M059J (cell line): ENCODE measurements around the gene PLGRKT. TPM values are rescaled to one million over a fixed set of nuclear protein-coding genes. Genes with fewer than 3 reads are reported as not detected.
"Not testable (repeated sequence)": the region's sequence is repeated elsewhere in the genome, so short reads cannot be mapped to it uniquely, and the experiment has no call there.

Experiments
- DNase-seq: peaks from one replicate; pipeline ENCODE4 v3.0.0-alpha.2; 2012; ENCODE audit warnings: low read depth
- total RNA-seq: library from RNA; depleted of rRNA; stranded (reverse); fragments of >200 nt; shearing (Covaris generic); gene quantifications from 2 replicates; pipeline ENCODE4 v1.2.3, GENCODE V29; 2014; rRNA removed

PLGRKT gene
- 43.5 and 44.9 TPM in 2 replicates for total RNA-seq

- peak; percentile 96 for DNase-seq
These were observed at the start of gene PLGRKT for GRCh38 chr9:5437254-5438216. Gene PLGRKT, minus strand, starts transcription at chr9:5437925. Its CDS starts 5,948 bp downstream, at chr9:5431977.

- DNase-seq, result no peak
These were observed 49.3 kb upstream of the PLGRKT start for GRCh38 chr9:5486988-5487387.

GRCh38 chr9:5485378-5486085 is 47.8 kb upstream of the PLGRKT start:
- DNase-seq, result no peak

- DNase-seq, result no peak
These were observed 45.6 kb upstream of the PLGRKT start for GRCh38 chr9:5483306-5483705.

GRCh38 chr9:5482194-5482593 is 44.5 kb upstream of the PLGRKT start:
- no peak for DNase-seq

- no peak for DNase-seq
These were observed 43.8 kb upstream of the PLGRKT start for GRCh38 chr9:5481322-5482040.

- no peak for DNase-seq
These were observed 43.2 kb upstream of the PLGRKT start for GRCh38 chr9:5480919-5481318.

- no peak for DNase-seq
These were observed 42.4 kb upstream of the PLGRKT start for GRCh38 chr9:5479994-5480694.

- no peak for DNase-seq
These were observed 40.5 kb upstream of the PLGRKT start for GRCh38 chr9:5478206-5478605.

- not testable (repeated sequence) for DNase-seq
These were observed 37.9 kb upstream of the PLGRKT start for GRCh38 chr9:5475611-5476010.

- DNase-seq, result no peak
These were observed 33.1 kb upstream of the PLGRKT start for GRCh38 chr9:5470816-5471215.

- DNase-seq, result peak; percentile 22
These were observed 32.4 kb upstream of the PLGRKT start for GRCh38 chr9:5470122-5470521.

- no peak for DNase-seq
These were observed 31.1 kb upstream of the PLGRKT start for GRCh38 chr9:5468850-5469249.

- DNase-seq, result no peak
These were observed 29.0 kb upstream of the PLGRKT start for GRCh38 chr9:5466766-5467165.

GRCh38 chr9:5466005-5466404 is 28.3 kb upstream of the PLGRKT start:
- DNase-seq, result no peak

GRCh38 chr9:5464831-5465330 is 27.2 kb upstream of the PLGRKT start:
- not testable (repeated sequence) for DNase-seq

GRCh38 chr9:5460157-5460556 is 22.4 kb upstream of the PLGRKT start:
- DNase-seq, result no peak

- DNase-seq, result peak; percentile 71
These were observed 21.6 kb upstream of the PLGRKT start for GRCh38 chr9:5459289-5459829.

GRCh38 chr9:5455181-5455580 is 17.5 kb upstream of the PLGRKT start:
- DNase-seq, result peak; percentile 87

- peak; percentile 38 for DNase-seq
These were observed 15.9 kb upstream of the PLGRKT start for GRCh38 chr9:5453673-5454072.

GRCh38 chr9:5453004-5453403 is 15.3 kb upstream of the PLGRKT start:
- peak; percentile 62 for DNase-seq
